ENCODE results near the gene ACOXL.

DNA sequence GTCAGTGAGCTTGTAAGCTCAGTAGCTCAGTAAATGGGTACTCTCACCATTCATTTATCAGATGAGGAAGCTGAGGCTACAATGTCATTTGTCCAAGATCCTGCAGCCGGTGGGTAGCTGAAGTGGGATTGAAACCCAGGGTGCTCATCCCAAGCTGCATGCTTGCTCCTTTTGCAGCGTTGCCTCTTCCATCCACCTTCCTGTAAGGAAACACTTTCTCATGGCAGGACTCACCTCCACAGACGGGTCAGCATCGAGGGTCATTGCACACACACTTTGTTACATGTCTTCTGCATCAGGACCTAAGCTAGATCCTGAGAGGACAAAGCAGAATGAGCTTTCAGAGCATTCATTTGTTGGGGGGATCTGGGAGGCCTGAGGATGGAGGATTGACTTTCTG lies 60.7 kb downstream of the ACOXL start:
- TF ChIP-seq TAF1 (IDR thresholded peaks at IDR 0.05; ENCODE audit: low read depth, low read length) (no peak), SPI1 (IDR thresholded peaks at IDR 0.05; ENCODE audit: low read depth, low read length) (no peak), PAX5 (IDR thresholded peaks at IDR 0.05; ENCODE audit: insufficient read depth, low read length, severe bottlenecking) (no peak), POLR2AphosphoS5 (IDR thresholded peaks at IDR 0.05; ENCODE audit: low read depth, low read length) (no peak)
